Right atrium auricular region (tissue), 2 donors: Measurements from ENCODE around the gene DNASE1. TPM values are rescaled to one million over a fixed set of nuclear protein-coding genes. Genes with fewer than 3 reads are reported as not detected.

Experiments used
- DNase-seq: peaks from one replicate; pipeline ENCODE4 v3.0.0-alpha.2; 2019; ENCODE audit warnings: low spot score
- H3K27ac ChIP-seq, 2 donors: fragments of 200-600 bp; sonication (generic); 1 replicate in 1 of 2; 2 replicates in 1 of 2; pipeline ENCODE4 v1.5.1; 2016 to 2019
- H3K27me3 ChIP-seq, 2 donors: fragments of 200-600 bp; sonication (generic); one replicate each; pipeline versions ENCODE4 v1.5.1 to v1.6.0; 2017 to 2019
- H3K36me3 ChIP-seq: fragments of 200-600 bp; sonication (generic); one replicate; pipeline ENCODE4 v1.5.1; 2016
- H3K4me1 ChIP-seq, 2 donors: fragments of 200-600 bp; sonication (generic); one replicate each; pipeline versions ENCODE4 v1.5.1 to v1.6.0; 2017 to 2019
- H3K4me3 ChIP-seq, 2 donors: fragments of 200-600 bp; sonication (generic); 1 replicate in 1 of 2; 2 replicates in 1 of 2; pipeline ENCODE4 v1.5.1; 2017 to 2019; ENCODE audit warnings: mild to moderate bottlenecking in 1 of 2, moderate library complexity in 1 of 2
- H3K9me3 ChIP-seq, 2 donors: fragments of 200-600 bp; sonication (generic); one replicate each; pipeline ENCODE4 v1.5.1; 2019
- CTCF ChIP-seq, 2 donors: fragments of 200-600 bp; sonication (generic); IDR thresholded peaks; one replicate each; pipeline ENCODE4 v1.5.1; 2019; ENCODE audit warnings: antibody characterized with exemption in 2 of 2
- total RNA-seq, 2 donors: library from RNA; depleted of rRNA; stranded (reverse); fragments of >200 nt; gene quantifications; one replicate each; pipeline ENCODE4 v1.1.0, GENCODE V29; 2016

The DNASE1 gene
- total RNA-seq, 2 donors from 2014 or later, result 2.7 to 6.7 TPM

- DNase-seq, result no peak
These were observed 19.3 kb downstream of the DNASE1 start for GRCh38 chr16:3673676-3674377.

GRCh38 chr16:3674513-3675295, 20.2 kb downstream of the DNASE1 start:
- Histone ChIP-seq H3K4me1 (no peaks in the 10 kb centered on the region), H3K4me3 (no peak overlapping the region), H3K36me3 (peaks cover 70% of the 10 kb centered on the region), H3K27me3 (no peaks in the 10 kb centered on the region), H3K9me3 (no peaks in the 10 kb centered on the region), H3K27ac (no peak overlapping the region)
- DNase-seq, result no peak
- no peak for TF ChIP-seq CTCF (IDR thresholded peaks at IDR 0.05)

More at GRCh38 chr16:3673676-3674377, 19.3 kb downstream of the DNASE1 start:
- H3K36me3 ChIP-seq, result peaks cover 65% of the 10 kb centered on the region
- H3K4me1 ChIP-seq, result no peaks in the 10 kb centered on the region
- TF ChIP-seq CTCF (IDR thresholded peaks at IDR 0.05), result no peak
- no peak overlapping the region for H3K27ac ChIP-seq
- no peaks in the 10 kb centered on the region for H3K27me3 ChIP-seq
- no peak overlapping the region for H3K4me3 ChIP-seq
- no peaks in the 10 kb centered on the region for H3K9me3 ChIP-seq

GRCh38 chr16:3675601-3676130, 21.2 kb downstream of the DNASE1 start:
- H3K9me3 ChIP-seq, result no peaks in the 10 kb centered on the region
- H3K4me1 ChIP-seq, result no peaks in the 10 kb centered on the region
- no peak for DNase-seq
- H3K27ac ChIP-seq, result no peak overlapping the region
- no peak overlapping the region for H3K4me3 ChIP-seq
- H3K27me3 ChIP-seq, result no peaks in the 10 kb centered on the region
- TF ChIP-seq CTCF (IDR thresholded peaks at IDR 0.05), result no peak
- peaks cover 77% of the 10 kb centered on the region for H3K36me3 ChIP-seq

GRCh38 chr16:3677994-3678393, 23.5 kb downstream of the DNASE1 start:
- no peaks in the 10 kb centered on the region for H3K27me3 ChIP-seq
- no peak overlapping the region for H3K4me3 ChIP-seq
- H3K36me3 ChIP-seq, result peaks cover 56% of the 10 kb centered on the region
- TF ChIP-seq CTCF (IDR thresholded peaks at IDR 0.05), result no peak
- no peak for DNase-seq
- H3K27ac ChIP-seq, result no peak overlapping the region
- no peaks in the 10 kb centered on the region for H3K9me3 ChIP-seq
- H3K4me1 ChIP-seq, result peaks cover 0 to 5% of the 10 kb centered on the region in 2 donors

GRCh38 chr16:3681206-3681605, 26.7 kb downstream of the DNASE1 start:
- no peaks in the 10 kb centered on the region for H3K27me3 ChIP-seq
- no peak for TF ChIP-seq CTCF (IDR thresholded peaks at IDR 0.05)
- H3K4me3 ChIP-seq, result no peak overlapping the region
- DNase-seq, result no peak
- no peaks in the 10 kb centered on the region for H3K9me3 ChIP-seq
- peaks cover 0 to 5% of the 10 kb centered on the region in 2 donors for H3K4me1 ChIP-seq
- no peak overlapping the region for H3K27ac ChIP-seq
- peaks cover 46% of the 10 kb centered on the region for H3K36me3 ChIP-seq
